Measurements from ENCODE around the gene MEG3.

Gene MEG3

GRCh38 chr14:100834082-100834793 lies 8.3 kb downstream of the MEG3 start:
- DNase-seq: no peak

GRCh38 chr14:100834794-100835547 lies 9.1 kb downstream of the MEG3 start:
- DNase-seq: no peak

GRCh38 chr14:100835548-100836310 lies 9.8 kb downstream of the MEG3 start:
- no peak for DNase-seq

- DNase-seq: no peak
These were observed 10.4 kb downstream of the MEG3 start for GRCh38 chr14:100836311-100836805.

- DNase-seq: no peak
These were observed 11.3 kb downstream of the MEG3 start for GRCh38 chr14:100836941-100837804.

GRCh38 chr14:100837805-100838350 lies 12.0 kb downstream of the MEG3 start:
- DNase-seq: no peak

- no peak for DNase-seq
These were observed 12.8 kb downstream of the MEG3 start for GRCh38 chr14:100838493-100839314.

GRCh38 chr14:100839315-100839585 lies 13.3 kb downstream of the MEG3 start:
- DNase-seq: no peak

GRCh38 chr14:100839681-100840111 lies 13.8 kb downstream of the MEG3 start:
- DNase-seq: no peak

GRCh38 chr14:100840286-100841065 lies 14.6 kb downstream of the MEG3 start:
- DNase-seq: no peak

GRCh38 chr14:100841066-100841760 lies 15.3 kb downstream of the MEG3 start:
- DNase-seq: no peak

- DNase-seq: no peak
These were observed 16.0 kb downstream of the MEG3 start for GRCh38 chr14:100841761-100842403.

- no peak for DNase-seq
These were observed 16.9 kb downstream of the MEG3 start for GRCh38 chr14:100842799-100843198.

- no peak for DNase-seq
These were observed 18.1 kb downstream of the MEG3 start for GRCh38 chr14:100844082-100844408.

- DNase-seq: no peak
These were observed 18.5 kb downstream of the MEG3 start for GRCh38 chr14:100844421-100844820.

- no peak for DNase-seq
These were observed 18.9 kb downstream of the MEG3 start for GRCh38 chr14:100844846-100845245.

- no peak for DNase-seq
These were observed 19.4 kb downstream of the MEG3 start for GRCh38 chr14:100845341-100845740.

- DNase-seq: no peak
These were observed 20.5 kb downstream of the MEG3 start for GRCh38 chr14:100846309-100846859.

- DNase-seq: no peak
These were observed 23.3 kb downstream of the MEG3 start for GRCh38 chr14:100849115-100849781.
